SK-N-MC (cell line): ENCODE data around the gene C14orf93.

ENCODE experiments used
- EZH2 ChIP-seq: fragments of 200-600 bp; sonication (generic); IDR thresholded peaks from one replicate; pipeline ENCODE4 v1.6.1; 2017; ENCODE audit warnings: antibody characterized with exemption
- POLR2AphosphoS5 ChIP-seq: IDR thresholded peaks from 2 replicates; pipeline ENCODE4 v1.6.1; 2012; ENCODE audit warnings: mild to moderate bottlenecking, low read depth, low read length, borderline replicate concordance

DNA sequence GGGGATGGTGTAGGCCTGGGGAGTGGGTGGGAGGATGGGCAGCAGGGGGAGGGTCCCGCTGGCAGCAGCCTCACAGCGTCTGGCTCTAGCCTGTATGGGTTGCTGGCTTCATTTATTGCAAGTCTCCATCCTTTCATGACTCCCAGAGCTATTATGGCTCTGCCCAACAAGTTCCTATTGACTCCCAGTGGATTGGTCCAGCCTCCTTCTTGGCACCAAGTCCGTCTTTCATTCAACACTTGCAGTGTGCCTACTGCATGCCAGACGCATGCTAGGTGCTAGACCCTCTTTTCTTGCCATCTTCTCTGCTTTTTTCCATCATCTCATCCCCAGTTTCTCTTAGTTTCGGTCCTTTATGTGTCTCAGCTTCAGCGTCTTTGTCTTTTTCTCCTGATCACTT is 33.2 kb upstream of the C14orf93 start:
- no peak for TF ChIP-seq EZH2
- no peak for TF ChIP-seq POLR2AphosphoS5
